NCI-H2107 (cell line): ENCODE results near the gene ACP7.
"Not testable (repeated sequence)": the region's sequence is repeated elsewhere in the genome, so short reads cannot be mapped to it uniquely, and the experiment has no call there.

Experiments
- DNase-seq: peaks from one replicate; lab custom pipeline; 2025; lab: John Stamatoyannopoulos, UW

The ACP7 gene

GRCh38 chr19:39083983-39084731, at the start of gene ACP7:
Gene ACP7 (plus strand): TSS chr19:39084368. CDS start chr19:39085270, 902 bp downstream.
- DNase-seq, result no peak

GRCh38 chr19:39036581-39036980, 47.6 kb upstream of the ACP7 start:
- no peak for DNase-seq

- no peak for DNase-seq
These were observed 47.0 kb upstream of the ACP7 start for GRCh38 chr19:39037194-39037593.

- DNase-seq, result no peak
These were observed 46.1 kb upstream of the ACP7 start for GRCh38 chr19:39038098-39038497.

GRCh38 chr19:39045506-39045905, 38.7 kb upstream of the ACP7 start:
- DNase-seq, result no peak

GRCh38 chr19:39046037-39046821, 37.9 kb upstream of the ACP7 start:
- DNase-seq, result no peak

- DNase-seq, result no peak
These were observed 37.1 kb upstream of the ACP7 start for GRCh38 chr19:39047073-39047472.

- no peak for DNase-seq
These were observed 31.9 kb upstream of the ACP7 start for GRCh38 chr19:39052243-39052746.

- DNase-seq, result no peak
These were observed 31.3 kb upstream of the ACP7 start for GRCh38 chr19:39052846-39053245.

GRCh38 chr19:39053276-39054090, 30.7 kb upstream of the ACP7 start:
- DNase-seq, result no peak

- DNase-seq, result no peak
These were observed 30.1 kb upstream of the ACP7 start for GRCh38 chr19:39054091-39054470.

GRCh38 chr19:39057615-39058014, 26.6 kb upstream of the ACP7 start:
- no peak for DNase-seq

- DNase-seq, result no peak
These were observed 24.9 kb upstream of the ACP7 start for GRCh38 chr19:39059302-39059701.

GRCh38 chr19:39060171-39060570, 24.0 kb upstream of the ACP7 start:
- DNase-seq, result no peak

- no peak for DNase-seq
These were observed 19.8 kb upstream of the ACP7 start for GRCh38 chr19:39064405-39064804.

- DNase-seq, result no peak
These were observed 18.2 kb upstream of the ACP7 start for GRCh38 chr19:39065928-39066327.

- DNase-seq, result no peak
These were observed 17.1 kb upstream of the ACP7 start for GRCh38 chr19:39067104-39067503.

- not testable (repeated sequence) for DNase-seq
These were observed 15.9 kb upstream of the ACP7 start for GRCh38 chr19:39068259-39068658.

GRCh38 chr19:39070888-39071287, 13.3 kb upstream of the ACP7 start:
- no peak for DNase-seq

- no peak for DNase-seq
These were observed 9.9 kb upstream of the ACP7 start for GRCh38 chr19:39074205-39074692.

GRCh38 chr19:39074942-39075341, 9.2 kb upstream of the ACP7 start:
- DNase-seq, result no peak

- DNase-seq, result no peak
These were observed 6.8 kb upstream of the ACP7 start for GRCh38 chr19:39077323-39077722.
